Measurements from ENCODE around the gene CLTB.
"Not testable (repeated sequence)": the region's sequence is repeated elsewhere in the genome, so short reads cannot be mapped to it uniquely, and the experiment has no call there.

CLTB gene, protein sequence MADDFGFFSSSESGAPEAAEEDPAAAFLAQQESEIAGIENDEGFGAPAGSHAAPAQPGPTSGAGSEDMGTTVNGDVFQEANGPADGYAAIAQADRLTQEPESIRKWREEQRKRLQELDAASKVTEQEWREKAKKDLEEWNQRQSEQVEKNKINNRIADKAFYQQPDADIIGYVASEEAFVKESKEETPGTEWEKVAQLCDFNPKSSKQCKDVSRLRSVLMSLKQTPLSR

GRCh38 chr5:176415952-176416924, at the start of gene CLTB:
TSS of gene CLTB (minus strand) at chr5:176416539. CDS start at chr5:176416363, 176 bp downstream.
- DNase-seq (ENCODE audit: low read depth, low spot score) = peak; percentile 97

GRCh38 chr5:176463113-176463764, 46.9 kb upstream of the CLTB start:
- DNase-seq (ENCODE audit: low read depth, low spot score) = no peak

DNA sequence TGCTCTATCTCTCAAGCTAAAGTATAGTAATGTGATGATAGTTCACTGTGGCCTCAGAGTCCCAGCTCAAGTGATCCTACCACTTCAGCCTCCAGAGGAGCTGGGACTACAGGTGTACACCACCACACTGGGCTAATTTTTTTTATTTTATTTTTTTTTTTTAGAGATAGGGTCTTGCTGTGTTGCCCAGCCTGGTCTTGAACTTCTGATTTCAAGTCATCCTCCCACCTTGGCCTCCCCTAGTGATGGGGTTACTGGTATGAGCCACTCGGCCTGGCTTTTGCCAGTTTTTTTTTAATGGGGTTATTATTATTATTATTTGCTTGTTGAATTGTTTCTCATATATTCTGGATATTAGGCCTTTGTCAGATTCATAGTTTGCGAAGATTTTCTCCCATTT, 45.0 kb upstream of the CLTB start:
- no peak for DNase-seq (ENCODE audit: low read depth, low spot score)

GRCh38 chr5:176458904-176459561, 42.7 kb upstream of the CLTB start:
- DNase-seq (ENCODE audit: low read depth, low spot score) = no peak

- DNase-seq (ENCODE audit: low read depth, low spot score) = no peak
Measured at GRCh38 chr5:176454724-176455394, 38.5 kb upstream of the CLTB start.

DNA sequence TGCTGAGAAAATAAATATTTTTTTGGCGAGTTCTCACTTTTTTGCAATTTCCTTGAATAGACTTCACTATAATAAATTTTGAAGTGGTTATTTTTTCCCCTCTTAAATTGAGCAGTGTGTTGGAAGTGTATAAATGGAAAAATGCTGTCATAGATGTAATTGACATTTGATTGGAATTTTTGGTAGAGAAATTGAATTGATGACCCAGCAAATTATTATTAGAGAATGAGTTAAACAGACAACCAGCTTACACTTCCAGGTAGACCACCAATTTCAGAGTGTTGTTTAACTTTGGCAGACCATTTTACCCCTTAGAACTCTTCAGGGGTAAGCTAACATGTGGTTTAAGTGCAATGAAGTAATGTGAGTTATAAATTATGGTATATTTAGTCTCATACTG, 33.7 kb upstream of the CLTB start:
- no peak for DNase-seq (ENCODE audit: low read depth, low spot score)

- DNase-seq (ENCODE audit: low read depth, low spot score) = peak; percentile 99
Measured at GRCh38 chr5:176447978-176448608, 31.8 kb upstream of the CLTB start, which contains the start of gene FAF2. TSS of gene FAF2 (plus strand) at chr5:176448385. CDS start at chr5:176448408, 23 bp downstream.

DNA sequence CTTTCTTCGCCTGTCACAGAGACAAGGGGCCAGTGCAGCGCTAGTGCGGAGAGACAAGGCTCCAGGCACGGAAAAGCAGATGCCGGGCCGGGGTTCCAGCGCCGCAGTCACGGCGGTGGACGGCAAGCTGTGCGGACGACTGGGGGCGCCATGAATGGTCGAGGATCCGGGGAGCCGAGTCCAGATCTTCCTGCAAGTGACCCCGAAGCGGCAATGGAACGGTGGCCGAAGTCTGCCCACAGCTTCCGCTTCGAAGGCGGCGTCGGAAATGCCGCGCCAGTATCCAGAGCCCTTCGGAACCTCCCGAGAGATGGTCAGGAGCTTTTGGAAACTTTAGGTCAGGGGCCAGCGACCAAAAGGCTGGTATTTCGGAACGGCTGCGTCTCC, 31.2 kb upstream of the CLTB start:
- no peak for DNase-seq (ENCODE audit: low read depth, low spot score)

GRCh38 chr5:176446884-176447590, 30.7 kb upstream of the CLTB start:
- DNase-seq (ENCODE audit: low read depth, low spot score) = peak; percentile 32

- DNase-seq (ENCODE audit: low read depth, low spot score) = no peak
Measured at GRCh38 chr5:176446028-176446665, 29.8 kb upstream of the CLTB start.

DNA sequence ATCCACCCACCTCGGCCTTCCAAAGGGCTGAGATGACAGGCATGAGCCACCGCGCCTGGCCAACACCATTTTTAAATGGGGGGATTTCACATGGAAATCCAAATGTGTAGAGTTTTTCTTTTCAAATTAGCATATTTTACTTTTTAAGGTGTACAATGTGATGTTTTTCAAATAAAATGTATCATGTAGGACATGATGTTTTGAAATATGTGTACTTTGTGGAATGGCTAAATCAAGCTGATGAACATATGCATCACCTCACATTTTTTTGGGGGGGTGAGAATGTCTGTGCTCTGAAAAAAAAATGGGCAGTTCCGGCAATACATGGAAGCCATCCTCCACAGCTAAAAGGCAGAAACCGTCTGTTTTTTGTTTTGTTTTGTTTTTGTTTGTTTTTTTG, 28.4 kb upstream of the CLTB start:
- no peak for DNase-seq (ENCODE audit: low read depth, low spot score)

GRCh38 chr5:176442911-176443310, 26.6 kb upstream of the CLTB start:
- DNase-seq (ENCODE audit: low read depth, low spot score) = not testable (repeated sequence)

DNA sequence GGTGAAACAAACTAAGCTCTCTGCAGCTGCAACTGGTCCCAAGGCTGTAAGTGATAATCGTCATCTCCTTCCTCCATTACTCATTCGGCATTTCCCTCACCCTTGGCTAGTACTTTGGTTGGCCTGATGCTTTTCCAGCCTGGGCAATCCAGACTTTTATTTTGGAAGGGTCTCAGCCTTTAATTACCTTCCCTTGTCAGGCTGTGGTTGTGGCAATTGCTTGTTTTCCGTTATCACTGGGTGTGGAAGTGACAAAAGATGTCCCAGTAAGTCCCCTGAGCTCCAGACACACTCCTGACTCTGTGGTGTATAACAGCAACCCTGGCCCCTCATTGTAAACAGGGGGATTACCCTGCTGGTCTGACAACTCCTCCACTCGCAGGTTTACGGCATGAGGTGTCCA, 25.6 kb upstream of the CLTB start:
- DNase-seq (ENCODE audit: low read depth, low spot score) = peak; percentile 25

- DNase-seq (ENCODE audit: low read depth, low spot score) = peak; percentile 58
Measured at GRCh38 chr5:176440927-176441706, 24.8 kb upstream of the CLTB start.

- DNase-seq (ENCODE audit: low read depth, low spot score) = peak; percentile 74
Measured at GRCh38 chr5:176438959-176439757, 22.8 kb upstream of the CLTB start.

DNA sequence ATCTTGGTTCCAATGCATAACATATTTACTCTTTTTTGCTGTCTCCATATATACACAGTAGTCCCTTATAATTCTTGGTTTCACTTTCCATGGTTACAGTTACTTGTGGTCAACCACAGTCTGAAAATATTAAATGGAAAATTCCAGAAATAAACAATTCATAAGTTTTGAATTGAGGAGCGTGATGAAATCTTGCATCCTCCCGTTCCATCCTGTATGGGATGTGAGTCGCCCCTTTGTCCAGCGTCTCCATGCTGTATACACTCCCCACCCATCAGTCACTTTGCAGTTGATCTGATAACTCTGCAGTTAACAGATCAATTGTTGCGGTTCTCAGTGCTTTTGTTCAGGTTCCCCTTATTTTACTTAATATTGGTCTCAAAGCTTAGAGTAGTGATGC, 20.3 kb upstream of the CLTB start:
- no peak for DNase-seq (ENCODE audit: low read depth, low spot score)

DNA sequence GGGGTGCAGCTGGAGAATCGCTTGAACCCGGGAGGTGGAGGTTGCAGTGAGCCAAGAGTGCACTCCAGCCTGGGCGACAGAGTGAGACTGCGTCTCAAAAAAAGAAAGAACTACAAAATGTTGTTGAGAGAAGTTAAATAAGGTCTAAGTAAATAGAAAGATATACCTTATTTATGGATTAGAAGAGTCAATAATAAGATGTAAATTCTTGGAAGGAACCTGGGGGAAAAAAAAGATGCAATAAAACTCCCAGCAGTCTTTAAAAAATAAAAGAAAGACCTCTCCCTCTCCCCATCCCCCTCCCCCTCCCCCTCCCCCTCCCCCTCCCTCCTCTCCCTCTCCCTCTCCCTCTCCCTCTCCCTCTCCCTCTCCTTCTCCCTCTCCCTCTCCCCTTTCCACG, 16.4 kb upstream of the CLTB start:
- DNase-seq (ENCODE audit: low read depth, low spot score) = no peak

- DNase-seq (ENCODE audit: low read depth, low spot score) = no peak
Measured at GRCh38 chr5:176429972-176430371, 13.6 kb upstream of the CLTB start.
